HepG2 (cell line): ENCODE results near the gene ANXA5. TPM values are rescaled to one million over a fixed set of nuclear protein-coding genes. Genes with fewer than 3 reads are reported as not detected.

Experiments used
- ATAC-seq: fragments of 200-7000 bp; cut with Tn5 transposase; 3 replicates; pipeline ENCODE4 v1.9.1; 2020; ENCODE audit warnings: mild to moderate bottlenecking, moderate library complexity
- BruUV-seq: library from RNA; stranded (reverse); fragments of 400-500 nt; replicated peaks from 2 replicates; lab custom pipeline; 2021; lab: Mats Ljungman, UMichigan
- CTCF ChIA-PET: fragments of 300-600 bp; formaldehyde crosslinking; extraction: SDS; loops from one replicate; lab custom pipeline; 2021; ENCODE audit warnings: low total read pairs, inconsistent platforms, low intra/inter-chr PET ratio; lab: Yijun Ruan, JAX
- POLR2A ChIA-PET: fragments of 350-600 bp; sonication (Branson Sonifier 250); formaldehyde crosslinking; loops from one replicate; lab custom pipeline; 2020; ENCODE audit warnings: antibody characterized with exemption, inconsistent platforms; lab: Yijun Ruan, JAX
- DNase-seq: peaks from one replicate; pipeline ENCODE4 v3.0.0-alpha.2; 2015; ENCODE audit warnings: low spot score
- FAIRE-seq: peaks from 3 replicates; lab custom pipeline; 2011; peaks lifted over from hg19 to GRCh38; lab: Jason Lieb, UNC
- H2AFZ ChIP-seq: one replicate; pipeline ENCODE4 v1.6.1; 2011; ENCODE audit warnings: low read length, inconsistent platforms
- H3K27ac ChIP-seq: fragments of 300-600 bp; 3 replicates; pipeline ENCODE4 v1.8.0; 2011; ENCODE audit warnings: mixed run types, mild to moderate bottlenecking, mixed read lengths, low read length, inconsistent platforms; ENCODE audit not compliant: insufficient read depth; ENCODE audit errors: extremely low read length
- H3K27me3 ChIP-seq, 2 experiments: fragments of 200-600 bp in 1 of 2; 2 replicates in 1 of 2; 3 replicates in 1 of 2; pipeline versions ENCODE4 v1.6.0 to v1.8.0; 2011; ENCODE audit warnings: low read length in 2 of 2, mild to moderate bottlenecking in 2 of 2, moderate library complexity in 2 of 2, inconsistent platforms in 1 of 2; ENCODE audit not compliant: insufficient read depth in 2 of 2, control insufficient read depth in 1 of 2
- H3K36me3 ChIP-seq, 2 experiments: fragments of 200-600 bp in 1 of 2; replicated peaks in 1 of 2; 2 replicates in 1 of 2; 3 replicates in 1 of 2; pipeline versions ENCODE4 v1.5.1 to v1.8.0; 2011; ENCODE audit warnings: low read length in 2 of 2, inconsistent platforms in 1 of 2; ENCODE audit not compliant: insufficient read depth in 2 of 2, control insufficient read depth in 1 of 2
- H3K4me1 ChIP-seq: 2 replicates; pipeline ENCODE4 v1.5.1; 2012; ENCODE audit warnings: low read length, inconsistent platforms; ENCODE audit not compliant: insufficient read depth
- H3K4me2 ChIP-seq: 2 replicates; pipeline ENCODE4 v1.6.0; 2011; ENCODE audit warnings: low read depth, low read length, inconsistent platforms
- H3K4me3 ChIP-seq, 3 experiments: fragments of 200-600 bp in 1 of 3; sonication (generic), shearing (Covaris generic) in 1 of 3; replicated peaks in 1 of 3; 2 replicates each; pipeline ENCODE4 v1.5.1; 2011 to 2016; ENCODE audit warnings: low read length in 3 of 3, inconsistent platforms in 2 of 3, low read depth in 2 of 3, mild to moderate bottlenecking in 2 of 3, control low read depth in 1 of 3, mixed read lengths in 1 of 3; ENCODE audit not compliant: insufficient read depth in 1 of 3
- H3K79me2 ChIP-seq: one replicate; pipeline ENCODE4 v1.6.1; 2011; ENCODE audit warnings: low read length, inconsistent platforms; ENCODE audit not compliant: insufficient read depth
- H3K9ac ChIP-seq: 2 replicates; pipeline ENCODE4 v1.6.0; 2011; ENCODE audit warnings: mild to moderate bottlenecking, low read depth, low read length, inconsistent platforms; ENCODE audit not compliant: insufficient read depth
- H3K9me3 ChIP-seq: 2 replicates; pipeline ENCODE4 v1.5.1; 2012; ENCODE audit warnings: mild to moderate bottlenecking, low read length
- H4K20me1 ChIP-seq: 2 replicates; pipeline ENCODE4 v1.6.0; 2011; ENCODE audit warnings: inconsistent platforms, mild to moderate bottlenecking, low read length, moderate library complexity; ENCODE audit not compliant: insufficient read depth
- ATF7 ChIP-seq, 2 experiments: fragments of 450-650 bp in 1 of 2; sonication (generic) in 1 of 2; formaldehyde crosslinking in 1 of 2; IDR thresholded peaks; 2 replicates each; pipeline versions ENCODE4 v1.4.0 to v1.6.1; 2016 to 2020; ENCODE audit warnings: antibody characterized with exemption in 1 of 2, mild to moderate bottlenecking in 1 of 2, missing genetic modification reagents in 1 of 2
- KDM4B ChIP-seq: sonication (generic); formaldehyde crosslinking; IDR thresholded peaks from 2 replicates; pipeline ENCODE4 v1.4.0; 2020; ENCODE audit warnings: missing genetic modification reagents
- PAWR ChIP-seq: sonication (generic); formaldehyde crosslinking; IDR thresholded peaks from 2 replicates; pipeline ENCODE4 v1.4.0; 2020; ENCODE audit warnings: missing genetic modification reagents, mild to moderate bottlenecking, borderline replicate concordance
- SRSF9 ChIP-seq: fragments of 200-400 bp; formaldehyde crosslinking; IDR thresholded peaks from 2 replicates; pipeline ENCODE4 v1.6.1; 2018; ENCODE audit warnings: borderline replicate concordance, mild to moderate bottlenecking, low read depth, low read length; ENCODE audit not compliant: insufficient read depth, poor library complexity, severe bottlenecking
- ZNF335 ChIP-seq: sonication (generic); formaldehyde crosslinking; IDR thresholded peaks from 2 replicates; pipeline ENCODE4 v1.4.0; 2020; ENCODE audit warnings: missing genetic modification reagents
- ZNF34 ChIP-seq: sonication (generic); formaldehyde crosslinking; IDR thresholded peaks from 2 replicates; pipeline ENCODE4 v1.4.0; 2020; ENCODE audit warnings: mild to moderate bottlenecking, missing genetic modification reagents, borderline replicate concordance
- ZNF460 ChIP-seq: sonication (generic); formaldehyde crosslinking; IDR thresholded peaks from 2 replicates; pipeline ENCODE4 v1.5.1; 2020; ENCODE audit warnings: missing genetic modification reagents, mild to moderate bottlenecking, borderline replicate concordance
- WGBS: methylation state at CpG from one replicate; pipeline ENCODE4 v1.1.6; 2017; ENCODE audit warnings: low lambda C conversion rate; 5-methylcytosine and 5-hydroxymethylcytosine counted together
- in situ Hi-C: cut with HindIII; loops from 2 replicates; pipeline ENCODE4 v1.10.0; 2017; ENCODE audit warnings: low pct_unique_long_range_greater_than_20kb; ENCODE audit not compliant: extremely low pct_ligation_motif_present
- intact Hi-C: fragments of 100-400 bp; cut with micrococcal nuclease; formaldehyde crosslinking; loops from one replicate; pipeline ENCODE4 v1.10.0; 2022; ENCODE audit not compliant: unreplicated experiment
- polyA plus RNA-seq, 8 experiments: library from polyadenylated mRNA; depleted of rRNA in 3 of 8; stranded (reverse) in 7 of 8; unstranded in 1 of 8; fragments of >200 nt; fragmentation: Illumina TruSeq in 4 of 8; extraction: Trizol in 4 of 8; gene quantifications; 2 replicates each; pipeline versions ENCODE4 v1.2.1 to v1.2.3, GENCODE V29; 2011 to 2016; ENCODE audit warnings: low read depth in 4 of 8, missing spikeins in 1 of 8, mixed read lengths in 1 of 8; ENCODE audit not compliant: insufficient read depth in 1 of 8
- total RNA-seq, 5 experiments: library from RNA; depleted of rRNA; stranded (reverse); fragments of >200 nt; fragmentation: Illumina TruSeq; extraction: Trizol; gene quantifications; 2 replicates each; pipeline ENCODE4 v1.2.3, GENCODE V29; 2016; ENCODE audit warnings: low read depth in 1 of 5

Gene ANXA5
- total and polyA plus RNA-seq, 2 of the 13 experiments (the other 11 are each of a cell fraction or from before 2014, with no cell fraction given) = 209 to 342 TPM

- TF ChIP-seq ATF7 (IDR thresholded peaks at IDR 0.05) (no peak), ATF7 (CRISPR knock-in tag; IDR thresholded peaks at IDR 0.05) (no peak)
- TF ChIP-seq, all 625 proteins: peak for 0
Measured at GRCh38 chr4:121684016-121684415, 12.8 kb downstream of the ANXA5 start (continued).

- Histone ChIP-seq H3K4me3 (no peak overlapping the region), H3K4me1 (peaks cover 38% of the 10 kb centered on the region)
- TF ChIP-seq SRSF9 = no peak
- TF ChIP-seq ZNF335 = no peak
- TF ChIP-seq ZNF460 (CRISPR knock-in tag) = no peak
- TF ChIP-seq PAWR (CRISPR knock-in tag) = no peak
- TF ChIP-seq ZNF34 = no peak
- TF ChIP-seq KDM4B (CRISPR knock-in tag) = no peak
- TF ChIP-seq, all 625 proteins: peak for 0
- no peak overlapping the region for H3K27ac ChIP-seq
- 84% methylated on average over 3 of the region's 3 CpGs for WGBS
- POLR2A ChIA-PET = interaction anchor here (0.8 to 1.3 kb wide), 2 partner anchors 8 to 15 kb away, joined by 3 to 4 read pairs; no protein-coding TSS in a partner anchor
- H3K9ac ChIP-seq = no peak overlapping the region
- CTCF ChIA-PET = no interaction called here
- H3K79me2 ChIP-seq = peaks cover 2% of the 10 kb centered on the region
- peaks cover 3% of the 10 kb centered on the region; the same call in 1 of the 2 replicates for H4K20me1 ChIP-seq
- H3K9me3 ChIP-seq = no peaks in the 10 kb centered on the region
- no peak for ATAC-seq
- no peak for DNase-seq
- no peak overlapping the region for H2AFZ ChIP-seq
- H3K4me2 ChIP-seq = no peak overlapping the region
- intact Hi-C loops (no loop called here), in situ Hi-C loops (no loop called here)
- no peaks in the 10 kb centered on the region for H3K27me3 ChIP-seq
- peaks cover 16 to 50% of the 10 kb centered on the region in 2 experiments for H3K36me3 ChIP-seq
- no TSS peak for BruUV-seq
- FAIRE-seq = no peak
Measured at GRCh38 chr4:121680571-121680970, 16.2 kb downstream of the ANXA5 start.
